Mammary epithelial cell (primary cell): ENCODE results near the gene TOB1.

ENCODE experiments used
- EZH2 ChIP-seq: IDR thresholded peaks from 2 replicates; pipeline ENCODE4 v1.6.1; 2012; ENCODE audit warnings: low read length, inconsistent platforms, borderline replicate concordance
- TF ChIP-seq, protein P1 (sequence below), 2 donors: IDR thresholded peaks in 1 of 2; conservative IDR thresholded peaks in 1 of 2; 2 replicates each; pipeline ENCODE4 v1.5.1; 2011 to 2012; ENCODE audit warnings: inconsistent platforms in 2 of 2, low read length in 2 of 2, mild to moderate bottlenecking in 2 of 2, control low read depth in 1 of 2, low read depth in 1 of 2; ENCODE audit not compliant: insufficient read depth in 1 of 2; ENCODE audit errors: extremely low read depth in 1 of 2

DNA sequence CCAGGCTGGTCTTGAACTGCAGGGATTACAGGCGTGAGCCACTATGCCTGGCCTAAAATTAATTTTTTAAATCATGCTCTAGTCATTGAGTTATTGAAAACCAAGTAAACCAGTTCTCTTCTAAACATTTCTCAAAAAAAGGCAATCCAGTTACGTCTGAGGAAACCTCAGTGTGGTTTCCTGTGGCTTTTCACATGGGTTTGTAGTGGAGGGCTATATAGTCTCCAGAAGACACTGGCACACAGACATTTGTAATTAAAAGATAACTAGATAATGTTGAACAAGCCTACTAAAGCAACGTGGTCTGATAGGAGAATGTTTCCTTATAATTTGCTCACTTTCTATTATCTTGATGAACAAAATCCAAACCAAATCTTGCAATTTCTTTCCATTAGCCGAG, 5.2 kb upstream of the TOB1 start:
- TF ChIP-seq, protein P1, sequence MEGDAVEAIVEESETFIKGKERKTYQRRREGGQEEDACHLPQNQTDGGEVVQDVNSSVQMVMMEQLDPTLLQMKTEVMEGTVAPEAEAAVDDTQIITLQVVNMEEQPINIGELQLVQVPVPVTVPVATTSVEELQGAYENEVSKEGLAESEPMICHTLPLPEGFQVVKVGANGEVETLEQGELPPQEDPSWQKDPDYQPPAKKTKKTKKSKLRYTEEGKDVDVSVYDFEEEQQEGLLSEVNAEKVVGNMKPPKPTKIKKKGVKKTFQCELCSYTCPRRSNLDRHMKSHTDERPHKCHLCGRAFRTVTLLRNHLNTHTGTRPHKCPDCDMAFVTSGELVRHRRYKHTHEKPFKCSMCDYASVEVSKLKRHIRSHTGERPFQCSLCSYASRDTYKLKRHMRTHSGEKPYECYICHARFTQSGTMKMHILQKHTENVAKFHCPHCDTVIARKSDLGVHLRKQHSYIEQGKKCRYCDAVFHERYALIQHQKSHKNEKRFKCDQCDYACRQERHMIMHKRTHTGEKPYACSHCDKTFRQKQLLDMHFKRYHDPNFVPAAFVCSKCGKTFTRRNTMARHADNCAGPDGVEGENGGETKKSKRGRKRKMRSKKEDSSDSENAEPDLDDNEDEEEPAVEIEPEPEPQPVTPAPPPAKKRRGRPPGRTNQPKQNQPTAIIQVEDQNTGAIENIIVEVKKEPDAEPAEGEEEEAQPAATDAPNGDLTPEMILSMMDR (conservative IDR thresholded peaks at IDR 0.05 in 1 of 2, IDR thresholded peaks at IDR 0.05 in 1 of 2; ENCODE audit: extremely low read depth in 1 of 2, insufficient read depth in 1 of 2, low read depth in 1 of 2, low read length in 2 of 2): no peak
- no peak for TF ChIP-seq EZH2
